ENCODE measurements around the gene MDP1.

The MDP1 gene

GRCh38 chr14:24190416-24190815 lies 25.4 kb downstream of the MDP1 start:
- Mint-ChIP-seq H3K4me3 (no peak overlapping the region), H3K36me3 (peaks cover 22 to 52% of the 10 kb centered on the region in 2 donors), H3K4me1 (peaks cover 38 to 72% of the 10 kb centered on the region in 2 donors), H3K27me3 (no peaks in the 10 kb centered on the region), H3K27ac (no peak overlapping the region), H3K9me3 (no peaks in the 10 kb centered on the region)
- no peak for ATAC-seq (replicated peaks)
- DNase-seq, result no peak

GRCh38 chr14:24189460-24189859 lies 26.4 kb downstream of the MDP1 start:
- no peak for DNase-seq

GRCh38 chr14:24189059-24189375 lies 26.8 kb downstream of the MDP1 start:
- Mint-ChIP-seq H3K27ac (peak overlapping the region; percentile 95), H3K36me3 (peaks cover 27 to 47% of the 10 kb centered on the region in 2 donors), H3K27me3 (no peaks in the 10 kb centered on the region), H3K4me1 (peaks cover 30 to 58% of the 10 kb centered on the region in 2 donors), H3K4me3 (peak overlapping the region; percentile 93 to 95), H3K9me3 (no peaks in the 10 kb centered on the region)
- ATAC-seq (replicated peaks), result no peak
- no peak for DNase-seq

More at GRCh38 chr14:24189460-24189859, 26.4 kb downstream of the MDP1 start:
- peaks cover 27 to 49% of the 10 kb centered on the region in 2 donors for H3K36me3 Mint-ChIP-seq
- peak overlapping the region; percentile 20 for H3K27ac Mint-ChIP-seq
- peaks cover 35 to 62% of the 10 kb centered on the region in 2 donors for H3K4me1 Mint-ChIP-seq
- H3K9me3 Mint-ChIP-seq, result no peaks in the 10 kb centered on the region
- no peak for ATAC-seq (replicated peaks)
- no peak overlapping the region for H3K4me3 Mint-ChIP-seq
- no peaks in the 10 kb centered on the region for H3K27me3 Mint-ChIP-seq

- ATAC-seq (replicated peaks) (peak; percentile 96 to 98), DNase-seq (peak; percentile 90)
- peak within 1 kb of the TSS; percentile 93 to 95 for H3K4me3 Mint-ChIP-seq
- H3K27me3 Mint-ChIP-seq, result no peaks in the 10 kb centered on the region
- H3K36me3 Mint-ChIP-seq, result peaks cover 27 to 49% of the 10 kb centered on the region in 2 donors
- no peaks in the 10 kb centered on the region for H3K9me3 Mint-ChIP-seq
- peaks cover 29 to 55% of the 10 kb centered on the region in 2 donors for H3K4me1 Mint-ChIP-seq
- H3K27ac Mint-ChIP-seq, result peak within 1 kb of the TSS; percentile 95
Measured at GRCh38 chr14:24188251-24189058, 27.4 kb downstream of the MDP1 start, which contains the start of gene IPO4. Gene IPO4 (minus strand): TSS chr14:24188816. CDS start chr14:24188787, 29 bp downstream.

- peaks cover 25 to 49% of the 10 kb centered on the region in 2 donors for H3K4me1 Mint-ChIP-seq
- ATAC-seq (replicated peaks) (no peak), DNase-seq (no peak)
- H3K27me3 Mint-ChIP-seq, result no peaks in the 10 kb centered on the region
- H3K27ac Mint-ChIP-seq, result peak overlapping the region; percentile 95
- H3K9me3 Mint-ChIP-seq, result no peaks in the 10 kb centered on the region
- peak overlapping the region; percentile 93 to 95 for H3K4me3 Mint-ChIP-seq
- peaks cover 30 to 53% of the 10 kb centered on the region in 2 donors for H3K36me3 Mint-ChIP-seq
Measured at GRCh38 chr14:24187539-24187915, 28.3 kb downstream of the MDP1 start.

- H3K27me3 Mint-ChIP-seq, result no peaks in the 10 kb centered on the region
- no peak overlapping the region for H3K27ac Mint-ChIP-seq
- no peaks in the 10 kb centered on the region for H3K9me3 Mint-ChIP-seq
- DNase-seq (no peak), ATAC-seq (replicated peaks) (no peak)
- peaks cover 33 to 53% of the 10 kb centered on the region in 2 donors for H3K36me3 Mint-ChIP-seq
- H3K4me3 Mint-ChIP-seq, result peak overlapping the region; percentile 76
- peaks cover 20 to 44% of the 10 kb centered on the region in 2 donors for H3K4me1 Mint-ChIP-seq
Measured at GRCh38 chr14:24186831-24187538, 28.9 kb downstream of the MDP1 start.

- peaks cover 37 to 56% of the 10 kb centered on the region in 2 donors for H3K36me3 Mint-ChIP-seq
- ATAC-seq (replicated peaks) (no peak), DNase-seq (no peak)
- H3K27ac Mint-ChIP-seq, result no peak overlapping the region
- H3K4me1 Mint-ChIP-seq, result peaks cover 20 to 38% of the 10 kb centered on the region in 2 donors
- no peaks in the 10 kb centered on the region for H3K27me3 Mint-ChIP-seq
- no peak overlapping the region for H3K4me3 Mint-ChIP-seq
- H3K9me3 Mint-ChIP-seq, result no peaks in the 10 kb centered on the region
Measured at GRCh38 chr14:24185741-24186140, 30.1 kb downstream of the MDP1 start.

- Mint-ChIP-seq H3K4me3 (no peak overlapping the region), H3K4me1 (peaks cover 20 to 41% of the 10 kb centered on the region in 2 donors), H3K36me3 (peaks cover 37 to 58% of the 10 kb centered on the region in 2 donors), H3K9me3 (no peaks in the 10 kb centered on the region), H3K27me3 (no peaks in the 10 kb centered on the region), H3K27ac (no peak overlapping the region)
- ATAC-seq (replicated peaks) (no peak), DNase-seq (no peak)
Measured at GRCh38 chr14:24185026-24185425, 30.8 kb downstream of the MDP1 start.

GRCh38 chr14:24184104-24184970 lies 31.5 kb downstream of the MDP1 start:
- H3K4me3 Mint-ChIP-seq, result no peak overlapping the region
- no peaks in the 10 kb centered on the region for H3K27me3 Mint-ChIP-seq
- no peak for ATAC-seq (replicated peaks)
- H3K27ac Mint-ChIP-seq, result peak overlapping the region; percentile 75
- H3K9me3 Mint-ChIP-seq, result no peaks in the 10 kb centered on the region
- H3K36me3 Mint-ChIP-seq, result peaks cover 41 to 62% of the 10 kb centered on the region in 2 donors
- peaks cover 25 to 43% of the 10 kb centered on the region in 2 donors for H3K4me1 Mint-ChIP-seq
- no peak for DNase-seq

- ATAC-seq (replicated peaks) (no peak), DNase-seq (no peak)
- Mint-ChIP-seq H3K36me3 (peaks cover 47 to 68% of the 10 kb centered on the region in 2 donors), H3K9me3 (no peaks in the 10 kb centered on the region), H3K4me1 (peaks cover 27 to 43% of the 10 kb centered on the region in 2 donors), H3K27ac (peak overlapping the region; percentile 77), H3K27me3 (no peaks in the 10 kb centered on the region), H3K4me3 (no peak overlapping the region)
Measured at GRCh38 chr14:24183014-24183481, 32.8 kb downstream of the MDP1 start.

GRCh38 chr14:24182110-24182882 lies 33.6 kb downstream of the MDP1 start:
- DNase-seq, result no peak

GRCh38 chr14:24181371-24182077 lies 34.3 kb downstream of the MDP1 start:
- Mint-ChIP-seq H3K27ac (peak overlapping the region; percentile 56), H3K4me1 (peaks cover 17 to 30% of the 10 kb centered on the region in 2 donors), H3K4me3 (no peak overlapping the region), H3K36me3 (peaks cover 49 to 70% of the 10 kb centered on the region in 2 donors), H3K27me3 (no peaks in the 10 kb centered on the region), H3K9me3 (no peaks in the 10 kb centered on the region)
- no peak for ATAC-seq (replicated peaks)
- DNase-seq, result no peak

More at GRCh38 chr14:24182110-24182882, 33.6 kb downstream of the MDP1 start:
- peaks cover 21 to 35% of the 10 kb centered on the region in 2 donors for H3K4me1 Mint-ChIP-seq
- ATAC-seq (replicated peaks), result no peak
- H3K9me3 Mint-ChIP-seq, result no peaks in the 10 kb centered on the region
- H3K27ac Mint-ChIP-seq, result peak overlapping the region; percentile 56
- H3K27me3 Mint-ChIP-seq, result no peaks in the 10 kb centered on the region
- no peak overlapping the region for H3K4me3 Mint-ChIP-seq
- peaks cover 48 to 71% of the 10 kb centered on the region in 2 donors for H3K36me3 Mint-ChIP-seq
